ENCODE measurements around the gene TGFBR1. TPM values are rescaled to one million over a fixed set of nuclear protein-coding genes. Genes with fewer than 3 reads are reported as not detected.

The TGFBR1 gene
- total and polyA plus RNA-seq, 2 donors (not counting 3 experiments of a cell fraction or from before 2014, with no cell fraction given), result 5.8 to 18.6 TPM

GRCh38 chr9:99066571-99066970 lies 38.3 kb upstream of the TGFBR1 start:
- H2AFZ ChIP-seq (ENCODE audit: low read depth, low read length), result no peak overlapping the region
- no peak for FAIRE-seq
- no peak for TF ChIP-seq GATA2 (IDR thresholded peaks at IDR 0.05; ENCODE audit: insufficient read depth, insufficient read length, low read depth, low read length)
- TF ChIP-seq POLR2A (IDR thresholded peaks at IDR 0.05; ENCODE audit: low read depth, low read length), result no peak
- no peak for TF ChIP-seq FOS (IDR thresholded peaks at IDR 0.05; ENCODE audit: borderline replicate concordance, insufficient read depth, low read length)
- TF ChIP-seq POLR2AphosphoS5 (IDR thresholded peaks at IDR 0.05; ENCODE audit: insufficient read depth, low read depth, low read length), result no peak
- no peak for TF ChIP-seq CTCF (IDR thresholded peaks at IDR 0.05; ENCODE audit: extremely low read depth in 1 of 2, insufficient read depth in 1 of 2, low read depth in 1 of 2, low read length in 2 of 2)
- no peak for TF ChIP-seq EZH2 (IDR thresholded peaks at IDR 0.05; ENCODE audit: borderline replicate concordance, low read depth, low read length, severe bottlenecking)
- TF ChIP-seq MYC (IDR thresholded peaks at IDR 0.05; ENCODE audit: low read depth, low read length), result no peak
- H3K9ac ChIP-seq (replicated peaks; ENCODE audit: extremely low read depth, insufficient read depth, low read length), result no peak overlapping the region
- no peaks in the 10 kb centered on the region for H3K79me2 ChIP-seq (ENCODE audit: control insufficient read depth, insufficient read depth, low read length)
- H3K27me3 ChIP-seq (ENCODE audit: control insufficient read depth in 2 of 2, insufficient read depth in 2 of 2, low read length in 2 of 2), result peaks cover 3 to 7% of the 10 kb centered on the region in 2 experiments
- H3K27ac ChIP-seq (ENCODE audit: insufficient read depth, low read depth, low read length), result no peak overlapping the region
- no peaks in the 10 kb centered on the region for H3K4me1 ChIP-seq (ENCODE audit: control insufficient read depth, extremely low read depth, insufficient read depth, low read length)
- no peaks in the 10 kb centered on the region for H3K9me3 ChIP-seq (replicated peaks; ENCODE audit: control insufficient read depth, insufficient read depth, low read length)
- no peak overlapping the region for H3K4me2 ChIP-seq (ENCODE audit: insufficient read depth, low read length)
- intact Hi-C loops (cut with micrococcal nuclease) (no loop called here), dilution Hi-C loops (cut with MboI; ENCODE audit: extremely low pct_ligation_motif_present, low sequenced_read_pairs) (no loop called here)
- POLR2A ChIA-PET, result no interaction called here
- no peak for DNase-seq (ENCODE audit: low read depth, low spot score)
- CTCF ChIA-PET, result interaction anchor here (0.6 kb wide), 1 partner anchor 12 kb away, joined by 3 read pairs; no protein-coding TSS in a partner anchor
- BruUV-seq (replicated peaks), result no TSS peak
- H4K20me1 ChIP-seq (replicated peaks; ENCODE audit: control insufficient read depth, extremely low read depth, insufficient read depth, low read length), result no peaks in the 10 kb centered on the region
- H3K36me3 ChIP-seq (ENCODE audit: control insufficient read depth in 2 of 2, extremely low read depth in 1 of 2, insufficient read depth in 2 of 2, low read length in 2 of 2), result no peaks in the 10 kb centered on the region
- no peak overlapping the region for H3K4me3 ChIP-seq (replicated peaks in 1 of 3; ENCODE audit: insufficient read depth in 1 of 3, low read depth in 1 of 3, low read length in 3 of 3)
- H3K9me1 ChIP-seq (replicated peaks; ENCODE audit: control insufficient read depth, extremely low read depth, insufficient read depth, low read length), result no peaks in the 10 kb centered on the region
